Coronary artery (tissue), 2 donors: ENCODE measurements around the gene LCLAT1.

Experiments
- DNase-seq: peaks from one replicate; pipeline ENCODE4 v3.0.0-alpha.2; 2017; ENCODE audit warnings: low spot score
- H3K27ac ChIP-seq, 2 donors: fragments of 200-600 bp; sonication (generic); one replicate each; pipeline ENCODE4 v1.5.1; 2016 to 2019
- H3K4me3 ChIP-seq: fragments of 200-600 bp; sonication (generic); 2 replicates; pipeline ENCODE4 v1.5.1; 2016; ENCODE audit warnings: mild to moderate bottlenecking, moderate library complexity
- TF ChIP-seq, protein P1 (sequence below): fragments of 200-600 bp; sonication (generic); IDR thresholded peaks from one replicate; pipeline ENCODE4 v1.5.1; 2019; ENCODE audit warnings: antibody characterized with exemption

Gene LCLAT1

GRCh38 chr2:30684026-30684425 lies 237.0 kb downstream of the LCLAT1 start:
- Histone ChIP-seq H3K27ac (no peak overlapping the region), H3K4me3 (no peak overlapping the region)
- TF ChIP-seq, protein P1, sequence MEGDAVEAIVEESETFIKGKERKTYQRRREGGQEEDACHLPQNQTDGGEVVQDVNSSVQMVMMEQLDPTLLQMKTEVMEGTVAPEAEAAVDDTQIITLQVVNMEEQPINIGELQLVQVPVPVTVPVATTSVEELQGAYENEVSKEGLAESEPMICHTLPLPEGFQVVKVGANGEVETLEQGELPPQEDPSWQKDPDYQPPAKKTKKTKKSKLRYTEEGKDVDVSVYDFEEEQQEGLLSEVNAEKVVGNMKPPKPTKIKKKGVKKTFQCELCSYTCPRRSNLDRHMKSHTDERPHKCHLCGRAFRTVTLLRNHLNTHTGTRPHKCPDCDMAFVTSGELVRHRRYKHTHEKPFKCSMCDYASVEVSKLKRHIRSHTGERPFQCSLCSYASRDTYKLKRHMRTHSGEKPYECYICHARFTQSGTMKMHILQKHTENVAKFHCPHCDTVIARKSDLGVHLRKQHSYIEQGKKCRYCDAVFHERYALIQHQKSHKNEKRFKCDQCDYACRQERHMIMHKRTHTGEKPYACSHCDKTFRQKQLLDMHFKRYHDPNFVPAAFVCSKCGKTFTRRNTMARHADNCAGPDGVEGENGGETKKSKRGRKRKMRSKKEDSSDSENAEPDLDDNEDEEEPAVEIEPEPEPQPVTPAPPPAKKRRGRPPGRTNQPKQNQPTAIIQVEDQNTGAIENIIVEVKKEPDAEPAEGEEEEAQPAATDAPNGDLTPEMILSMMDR, result no peak
- DNase-seq, result no peak

DNA sequence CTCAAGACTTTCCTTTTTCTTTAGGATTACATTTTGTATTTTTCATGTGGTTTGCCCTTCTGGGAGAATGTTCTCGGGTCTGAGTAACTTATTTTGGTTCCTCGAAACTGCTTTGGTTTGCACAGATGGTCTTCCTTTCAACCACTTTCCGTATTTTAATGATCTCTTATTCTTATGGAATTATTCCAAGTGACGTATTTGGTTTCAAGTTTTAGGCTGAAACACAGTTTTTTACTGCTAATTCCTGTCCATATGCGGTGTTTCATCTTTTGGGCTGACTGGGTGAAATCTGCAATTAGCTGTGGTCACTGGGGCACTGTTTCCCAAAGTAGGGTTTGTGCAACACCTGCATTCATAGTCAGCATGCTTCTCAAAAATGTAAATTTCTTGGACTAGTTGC lies 237.5 kb downstream of the LCLAT1 start:
- no peak overlapping the region for H3K4me3 ChIP-seq
- H3K27ac ChIP-seq, result no peak overlapping the region
- TF ChIP-seq, protein P1, result no peak
- no peak for DNase-seq

DNA sequence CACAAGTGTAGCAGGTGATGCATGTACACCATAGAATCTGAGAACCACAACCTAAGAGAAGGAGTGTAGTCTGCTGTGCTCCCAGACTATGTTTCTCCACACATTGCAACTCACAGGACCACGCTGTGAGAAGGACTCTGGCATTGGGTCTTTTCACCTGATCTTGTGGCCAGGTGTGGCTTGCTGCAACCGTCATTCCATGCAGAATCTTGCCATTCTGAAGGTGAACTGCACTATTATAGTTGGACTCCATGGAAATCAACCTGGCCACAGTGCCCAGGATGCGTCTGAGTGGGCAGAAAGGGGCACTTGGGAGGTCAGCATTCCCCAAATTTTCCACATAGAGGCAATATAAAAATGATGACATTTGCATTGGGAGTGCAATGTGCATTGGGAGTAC lies 237.9 kb downstream of the LCLAT1 start:
- DNase-seq, result no peak
- H3K4me3 ChIP-seq, result no peak overlapping the region
- TF ChIP-seq, protein P1, result no peak
- no peak overlapping the region for H3K27ac ChIP-seq

- TF ChIP-seq, protein P1, result no peak
- DNase-seq, result no peak
- Histone ChIP-seq H3K4me3 (no peak overlapping the region), H3K27ac (no peak overlapping the region)
These were observed 239.0 kb downstream of the LCLAT1 start for GRCh38 chr2:30686000-30686399.

DNA sequence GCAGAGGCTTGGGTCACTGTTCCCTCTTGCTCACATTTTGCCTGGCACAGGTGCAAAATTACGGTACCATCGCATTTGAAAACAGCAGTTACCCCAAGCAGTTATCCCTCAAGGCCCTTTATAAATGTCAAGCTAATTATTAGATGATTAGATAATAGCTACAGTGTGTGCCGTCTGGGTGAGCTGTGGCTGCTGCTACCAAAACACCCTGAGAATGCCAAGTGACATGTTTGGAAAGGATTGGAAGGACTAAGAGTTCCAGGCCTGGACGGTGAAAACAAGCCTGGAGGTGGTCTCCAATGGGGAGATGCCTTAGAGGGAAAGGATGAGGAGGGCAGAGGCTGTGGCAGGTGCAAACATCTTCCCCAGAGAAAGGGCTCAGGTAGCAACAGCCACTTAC lies 239.6 kb downstream of the LCLAT1 start:
- Histone ChIP-seq H3K4me3 (no peak overlapping the region), H3K27ac (no peak overlapping the region)
- TF ChIP-seq, protein P1, result no peak
- no peak for DNase-seq

- peak overlapping the region; percentile 90 to 96 for H3K27ac ChIP-seq
- no peak for DNase-seq
- H3K4me3 ChIP-seq, result no peak overlapping the region
- TF ChIP-seq, protein P1, result no peak
These were observed 241.9 kb downstream of the LCLAT1 start for GRCh38 chr2:30688956-30689401.

DNA sequence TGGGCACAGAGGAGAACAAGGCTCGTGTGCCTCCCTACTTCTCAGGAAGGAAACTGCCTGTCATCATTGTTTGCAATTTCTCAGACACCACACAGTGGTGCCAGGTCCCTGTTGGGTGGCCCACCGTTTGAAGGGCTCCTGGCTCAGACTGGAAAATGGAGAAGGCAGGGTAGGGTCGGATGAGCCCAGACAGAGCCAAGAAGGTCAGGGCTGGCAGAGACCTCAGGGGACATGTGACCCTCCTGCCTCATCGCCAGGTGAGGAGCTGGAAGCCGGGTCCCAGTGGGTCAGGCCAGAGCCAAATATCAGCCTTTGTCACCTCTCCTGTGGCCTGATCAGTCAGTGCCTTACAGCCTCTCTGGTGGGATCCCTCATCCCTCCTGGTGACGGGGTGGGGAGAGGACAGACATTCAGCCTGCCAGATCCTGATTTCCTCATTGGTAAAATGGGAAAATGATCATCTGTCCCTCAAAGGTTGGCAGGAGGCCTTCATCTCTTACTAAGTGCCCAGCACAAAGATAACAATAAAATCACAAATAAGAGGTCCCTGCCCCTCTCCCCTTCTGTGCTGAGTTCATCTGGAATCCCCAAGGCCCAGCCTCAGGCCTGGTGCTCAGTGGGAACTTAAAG lies 242.6 kb downstream of the LCLAT1 start:
- H3K27ac ChIP-seq, result peak overlapping the region; percentile 90 to 96
- TF ChIP-seq, protein P1, result no peak
- no peak overlapping the region for H3K4me3 ChIP-seq
- no peak for DNase-seq
